HTR-8/SVneo (cell line): ENCODE measurements around the gene LATS2.
A peak's percentile ranks its signal among the peaks of the same experiment; 100 is the strongest.

Experiments used
- DNase-seq: peaks from one replicate; pipeline ENCODE4 v3.0.0; 2011; ENCODE audit warnings: low spot score, mixed read lengths; ENCODE audit not compliant: insufficient read length
- FAIRE-seq: peaks from 2 replicates; lab custom pipeline; 2011; peaks lifted over from hg19 to GRCh38; lab: Jason Lieb, UNC

Gene LATS2

GRCh38 chr13:21061029-21061763, at the start of gene LATS2:
TSS of gene LATS2 (minus strand) at chr13:21061586. CDS start at chr13:21046026, 15,560 bp downstream.
- peak; percentile 78 for DNase-seq

GRCh38 chr13:21109168-21109567, 47.8 kb upstream of the LATS2 start:
- FAIRE-seq (no peak), DNase-seq (no peak)

More at GRCh38 chr13:21061029-21061763, at the start of gene LATS2:
- FAIRE-seq = peak; percentile 65

- DNase-seq (peak; percentile 19), FAIRE-seq (no peak)
Observed at GRCh38 chr13:21106089-21106488, 44.7 kb upstream of the LATS2 start.

GRCh38 chr13:21104199-21105019, 43.0 kb upstream of the LATS2 start:
- no peak for FAIRE-seq
- no peak for DNase-seq

GRCh38 chr13:21101865-21102576, 40.6 kb upstream of the LATS2 start:
- FAIRE-seq = no peak
- no peak for DNase-seq

- DNase-seq (no peak), FAIRE-seq (no peak)
Observed at GRCh38 chr13:21100994-21101757, 39.8 kb upstream of the LATS2 start.

- no peak for FAIRE-seq
- no peak for DNase-seq
Observed at GRCh38 chr13:21100211-21100610, 38.8 kb upstream of the LATS2 start.

- DNase-seq = no peak
- no peak for FAIRE-seq
Observed at GRCh38 chr13:21095311-21095710, 33.9 kb upstream of the LATS2 start.

- no peak for FAIRE-seq
- DNase-seq = no peak
Observed at GRCh38 chr13:21089830-21090229, 28.4 kb upstream of the LATS2 start.

- DNase-seq = no peak
- FAIRE-seq = no peak
Observed at GRCh38 chr13:21088534-21088933, 27.1 kb upstream of the LATS2 start.

GRCh38 chr13:21086929-21087328, 25.5 kb upstream of the LATS2 start:
- DNase-seq (no peak), FAIRE-seq (no peak)

GRCh38 chr13:21081926-21082325, 20.5 kb upstream of the LATS2 start:
- FAIRE-seq (no peak), DNase-seq (no peak)

- no peak for DNase-seq
- FAIRE-seq = no peak
Observed at GRCh38 chr13:21080593-21080891, 19.2 kb upstream of the LATS2 start.

- peak; percentile 69 for FAIRE-seq
- peak; percentile 45 for DNase-seq
Observed at GRCh38 chr13:21079761-21080592, 18.6 kb upstream of the LATS2 start.

- FAIRE-seq = no peak
Observed at GRCh38 chr13:21079221-21079620, 17.8 kb upstream of the LATS2 start.

GRCh38 chr13:21078501-21078900, 17.1 kb upstream of the LATS2 start:
- FAIRE-seq = no peak
- DNase-seq = no peak

More at GRCh38 chr13:21079221-21079620, 17.8 kb upstream of the LATS2 start:
- no peak for DNase-seq

- DNase-seq = no peak
- no peak for FAIRE-seq
Observed at GRCh38 chr13:21077788-21078353, 16.5 kb upstream of the LATS2 start.

GRCh38 chr13:21077076-21077787, 15.8 kb upstream of the LATS2 start:
- FAIRE-seq (no peak), DNase-seq (no peak)
